ENCODE data around the gene VAT1. TPM values are rescaled to one million over a fixed set of nuclear protein-coding genes. Genes with fewer than 3 reads are reported as not detected.

The VAT1 gene
- total and polyA plus RNA-seq, 2 of the 13 experiments (the other 11 are each of a cell fraction or from before 2014, with no cell fraction given), result 143 to 205 TPM

- TF ChIP-seq HNF1A (IDR thresholded peaks at IDR 0.05; ENCODE audit: low read depth) (no peak), HNF1A (CRISPR knock-in tag; IDR thresholded peaks at IDR 0.05; ENCODE audit: borderline replicate concordance) (no peak), SIN3B (IDR thresholded peaks at IDR 0.05; ENCODE audit: low read length) (no peak), ELF3 (CRISPR knock-in tag; IDR thresholded peaks at IDR 0.05) (peak; percentile 93), PRDM15 (CRISPR knock-in tag; IDR thresholded peaks at IDR 0.05) (0 out of 2 replicates have a peak, but pooled peaks have one; percentile 28), ISL2 (CRISPR knock-in tag; IDR thresholded peaks at IDR 0.05) (peak; percentile 79), ZNF451 (CRISPR knock-in tag; IDR thresholded peaks at IDR 0.05) (no peak), SP4 (CRISPR knock-in tag; IDR thresholded peaks at IDR 0.05) (peak; percentile 77; the same call in 1 of the 2 replicates), SP5 (CRISPR knock-in tag; IDR thresholded peaks at IDR 0.05; ENCODE audit: borderline replicate concordance, low read depth) (peak; percentile 47), ZFX (CRISPR knock-in tag; IDR thresholded peaks at IDR 0.05; ENCODE audit: low read depth) (peak; percentile 64), ZNF205 (CRISPR knock-in tag; IDR thresholded peaks at IDR 0.05) (peak; percentile 14; the same call in 1 of the 2 replicates), SOX5 (CRISPR knock-in tag; IDR thresholded peaks at IDR 0.05; ENCODE audit: borderline replicate concordance) (peak; percentile 20; the same call in 1 of the 2 replicates), ZNF556 (CRISPR knock-in tag; IDR thresholded peaks at IDR 0.05; ENCODE audit: borderline replicate concordance) (0 out of 2 replicates have a peak, but pooled peaks have one; percentile 57), FOXA3 (CRISPR knock-in tag; IDR thresholded peaks at IDR 0.05) (peak; percentile 44; the same call in 1 of the 2 replicates), CEBPG (CRISPR knock-in tag; IDR thresholded peaks at IDR 0.05) (peak; percentile 68; the same call in 1 of the 2 replicates)
- TF ChIP-seq, protein P1, sequence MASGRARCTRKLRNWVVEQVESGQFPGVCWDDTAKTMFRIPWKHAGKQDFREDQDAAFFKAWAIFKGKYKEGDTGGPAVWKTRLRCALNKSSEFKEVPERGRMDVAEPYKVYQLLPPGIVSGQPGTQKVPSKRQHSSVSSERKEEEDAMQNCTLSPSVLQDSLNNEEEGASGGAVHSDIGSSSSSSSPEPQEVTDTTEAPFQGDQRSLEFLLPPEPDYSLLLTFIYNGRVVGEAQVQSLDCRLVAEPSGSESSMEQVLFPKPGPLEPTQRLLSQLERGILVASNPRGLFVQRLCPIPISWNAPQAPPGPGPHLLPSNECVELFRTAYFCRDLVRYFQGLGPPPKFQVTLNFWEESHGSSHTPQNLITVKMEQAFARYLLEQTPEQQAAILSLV (CRISPR knock-in tag; IDR thresholded peaks at IDR 0.05; ENCODE audit: borderline replicate concordance), result no peak; the same call in none of the 2 replicates
- TF ChIP-seq, protein P2, sequence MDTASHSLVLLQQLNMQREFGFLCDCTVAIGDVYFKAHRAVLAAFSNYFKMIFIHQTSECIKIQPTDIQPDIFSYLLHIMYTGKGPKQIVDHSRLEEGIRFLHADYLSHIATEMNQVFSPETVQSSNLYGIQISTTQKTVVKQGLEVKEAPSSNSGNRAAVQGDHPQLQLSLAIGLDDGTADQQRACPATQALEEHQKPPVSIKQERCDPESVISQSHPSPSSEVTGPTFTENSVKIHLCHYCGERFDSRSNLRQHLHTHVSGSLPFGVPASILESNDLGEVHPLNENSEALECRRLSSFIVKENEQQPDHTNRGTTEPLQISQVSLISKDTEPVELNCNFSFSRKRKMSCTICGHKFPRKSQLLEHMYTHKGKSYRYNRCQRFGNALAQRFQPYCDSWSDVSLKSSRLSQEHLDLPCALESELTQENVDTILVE (CRISPR knock-in tag; IDR thresholded peaks at IDR 0.05), result peak; percentile 51; the same call in 1 of the 2 replicates
Measured at GRCh38 chr17:43006639-43007551, 15.3 kb downstream of the VAT1 start, which contains the start of gene IFI35 (continued).
